Gastrocnemius medialis (tissue), 4 donors: ENCODE data around the gene OXCT1. TPM values are rescaled to one million over a fixed set of nuclear protein-coding genes. Genes with fewer than 3 reads are reported as not detected.

Experiments used
- ATAC-seq, 2 donors: fragments of 150-250 bp; one replicate each; pipeline ENCODE4 v1.9.1; 2016
- DNase-seq, 2 donors: peaks; one replicate each; pipeline ENCODE4 v3.0.0-alpha.2; 2019
- H3K27ac ChIP-seq, 4 donors: fragments of 200-600 bp; sonication (generic); 1 replicate in 1 of 4; 2 replicates in 3 of 4; pipeline ENCODE4 v1.5.1; 2016 to 2018; ENCODE audit warnings: mild to moderate bottlenecking in 2 of 4, moderate library complexity in 1 of 4
- H3K27me3 ChIP-seq, 3 donors: fragments of 200-600 bp; sonication (generic) in 2 of 3; 1 replicate in 1 of 3; 2 replicates in 2 of 3; pipeline versions ENCODE4 v1.5.1 to v1.6.0; 2016 to 2019; ENCODE audit warnings: mild to moderate bottlenecking in 1 of 3, moderate library complexity in 1 of 3
- H3K36me3 ChIP-seq, 2 donors: fragments of 200-600 bp; sonication (generic) in 1 of 2; one replicate each; pipeline ENCODE4 v1.5.1; 2017 to 2018
- H3K4me1 ChIP-seq, 2 donors: fragments of 200-600 bp; sonication (generic) in 1 of 2; one replicate each; pipeline ENCODE4 v1.5.1; 2016 to 2017; ENCODE audit warnings: mild to moderate bottlenecking in 2 of 2
- H3K4me3 ChIP-seq, 4 donors: fragments of 200-600 bp; sonication (generic) in 3 of 4; 1 replicate in 1 of 4; 2 replicates in 3 of 4; pipeline ENCODE4 v1.5.1; 2016 to 2019; ENCODE audit warnings: mild to moderate bottlenecking in 2 of 4
- H3K9me3 ChIP-seq, 3 donors: fragments of 200-600 bp; sonication (generic) in 2 of 3; 1 replicate in 1 of 3; 2 replicates in 2 of 3; pipeline ENCODE4 v1.5.1; 2016 to 2019
- POLR2A ChIP-seq, 2 donors: fragments of 450-650 bp; IDR thresholded peaks; one replicate each; pipeline ENCODE4 v1.6.1; 2017; ENCODE audit warnings: antibody characterized with exemption in 2 of 2, mild to moderate bottlenecking in 2 of 2, moderate library complexity in 2 of 2
- in situ Hi-C, 4 donors: fragments of 200-750 bp; cut with MboI; loops; one replicate each; pipeline versions ENCODE4 v1.15.0 to v1.8.0; 2017; ENCODE audit warnings: low sequenced_read_pairs in 4 of 4
- intact Hi-C: fragments of 100-400 bp; cut with DNase I; formaldehyde crosslinking; loops from one replicate; pipeline ENCODE4 v1.15.1; 2023; ENCODE audit warnings: low total_unique reads
- total RNA-seq, 4 donors: library from RNA; depleted of rRNA; stranded (reverse); fragments of >200 nt; gene quantifications; one replicate each; pipeline versions ENCODE4 v1.1.0 to v1.2.3, GENCODE V29; 2016
- TF ChIP-seq, protein P1 (sequence below), 5 experiments: fragments of 450-650 bp in 3 of 5; fragments of 200-600 bp in 2 of 5; sonication (generic) in 2 of 5; IDR thresholded peaks in 4 of 5; conservative IDR thresholded peaks in 1 of 5; 1 replicate in 4 of 5; 2 replicates in 1 of 5; pipeline ENCODE4 v1.5.1; 2016 to 2019; ENCODE audit warnings: antibody characterized with exemption in 5 of 5, mild to moderate bottlenecking in 3 of 5, moderate library complexity in 3 of 5

Gene OXCT1
- total RNA-seq, 4 donors from 2014 or later = 9.4 to 45.4 (median 20.5) TPM

DNA sequence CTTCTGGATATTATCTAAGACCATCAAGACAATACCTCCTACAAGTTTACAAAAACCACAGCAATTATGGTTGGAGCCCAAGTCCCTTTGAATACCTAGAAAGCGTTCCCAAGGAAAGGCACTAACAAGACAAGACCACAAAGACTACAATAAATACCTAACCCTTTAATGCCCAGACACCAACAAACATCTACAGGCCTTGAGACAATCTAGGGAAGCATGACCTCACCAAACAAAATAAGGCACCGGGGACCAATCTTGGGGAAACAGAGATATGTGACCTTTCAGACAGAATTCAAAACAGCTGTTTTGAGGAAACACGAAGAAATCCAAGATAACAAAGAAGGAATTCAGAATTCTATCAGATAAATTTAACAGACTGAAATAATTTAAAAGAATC, 37.8 kb downstream of the OXCT1 start:
- Histone ChIP-seq H3K9me3 (no peaks in the 10 kb centered on the region), H3K27me3 (no peaks in the 10 kb centered on the region), H3K27ac (no peak overlapping the region), H3K36me3 (peaks cover 0 to 21% of the 10 kb centered on the region in 2 donors), H3K4me3 (no peak overlapping the region), H3K4me1 (peaks cover 11 to 13% of the 10 kb centered on the region in 2 donors)
- in situ Hi-C loops (loop anchor here in 3 of 4 donors (10.0 to 25.0 kb wide), 2 partner anchors 558 to 920 kb away; partner anchors contain the start of gene C7 (in 3 of the 3)), intact Hi-C loops (no loop called here)
- no peak for DNase-seq
- TF ChIP-seq, protein P1, sequence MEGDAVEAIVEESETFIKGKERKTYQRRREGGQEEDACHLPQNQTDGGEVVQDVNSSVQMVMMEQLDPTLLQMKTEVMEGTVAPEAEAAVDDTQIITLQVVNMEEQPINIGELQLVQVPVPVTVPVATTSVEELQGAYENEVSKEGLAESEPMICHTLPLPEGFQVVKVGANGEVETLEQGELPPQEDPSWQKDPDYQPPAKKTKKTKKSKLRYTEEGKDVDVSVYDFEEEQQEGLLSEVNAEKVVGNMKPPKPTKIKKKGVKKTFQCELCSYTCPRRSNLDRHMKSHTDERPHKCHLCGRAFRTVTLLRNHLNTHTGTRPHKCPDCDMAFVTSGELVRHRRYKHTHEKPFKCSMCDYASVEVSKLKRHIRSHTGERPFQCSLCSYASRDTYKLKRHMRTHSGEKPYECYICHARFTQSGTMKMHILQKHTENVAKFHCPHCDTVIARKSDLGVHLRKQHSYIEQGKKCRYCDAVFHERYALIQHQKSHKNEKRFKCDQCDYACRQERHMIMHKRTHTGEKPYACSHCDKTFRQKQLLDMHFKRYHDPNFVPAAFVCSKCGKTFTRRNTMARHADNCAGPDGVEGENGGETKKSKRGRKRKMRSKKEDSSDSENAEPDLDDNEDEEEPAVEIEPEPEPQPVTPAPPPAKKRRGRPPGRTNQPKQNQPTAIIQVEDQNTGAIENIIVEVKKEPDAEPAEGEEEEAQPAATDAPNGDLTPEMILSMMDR (IDR thresholded peaks at IDR 0.05 in 4 of 5, conservative IDR thresholded peaks at IDR 0.05 in 1 of 5) = no peak
- no peak for TF ChIP-seq POLR2A (IDR thresholded peaks at IDR 0.05)
- ATAC-seq = no peak

DNA sequence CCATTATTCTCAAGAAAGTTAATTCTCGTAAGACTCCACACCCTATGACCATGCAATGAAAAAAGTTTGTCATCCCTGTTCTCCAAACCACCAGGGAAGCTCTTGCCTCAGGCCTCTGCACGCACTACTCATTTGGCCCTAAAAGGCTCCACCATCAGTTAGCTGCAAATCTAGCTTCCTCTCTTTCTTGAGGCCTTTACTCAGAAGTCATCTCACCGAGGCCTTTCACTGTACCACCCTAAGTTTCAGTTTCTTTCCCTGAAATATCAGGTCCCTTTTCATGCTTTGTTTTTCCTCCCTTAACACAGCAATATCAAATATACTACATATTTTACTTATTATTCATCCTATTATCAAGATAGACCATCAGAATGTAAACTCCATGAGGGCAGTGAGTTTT, 39.1 kb downstream of the OXCT1 start:
- DNase-seq (no peak), ATAC-seq (no peak)
- in situ Hi-C loops (loop anchor here in 3 of 4 donors (10.0 to 25.0 kb wide), 2 partner anchors 556 to 919 kb away; partner anchors contain the start of gene C7 (in 3 of the 3)), intact Hi-C loops (no loop called here)
- Histone ChIP-seq H3K9me3 (no peaks in the 10 kb centered on the region), H3K4me3 (no peak overlapping the region), H3K27ac (no peak overlapping the region), H3K4me1 (peaks cover 10 to 12% of the 10 kb centered on the region in 2 donors), H3K36me3 (peaks cover 0 to 21% of the 10 kb centered on the region in 2 donors), H3K27me3 (no peaks in the 10 kb centered on the region)
- TF ChIP-seq, protein P1 (IDR thresholded peaks at IDR 0.05 in 4 of 5, conservative IDR thresholded peaks at IDR 0.05 in 1 of 5) = no peak
- TF ChIP-seq POLR2A (IDR thresholded peaks at IDR 0.05) = no peak

GRCh38 chr5:41827792-41828191, 42.4 kb downstream of the OXCT1 start:
- Histone ChIP-seq H3K27me3 (no peaks in the 10 kb centered on the region), H3K27ac (no peak overlapping the region), H3K4me3 (no peak overlapping the region), H3K36me3 (peaks cover 0 to 13% of the 10 kb centered on the region in 2 donors), H3K9me3 (no peaks in the 10 kb centered on the region), H3K4me1 (no peaks in the 10 kb centered on the region)
- no peak for TF ChIP-seq POLR2A (IDR thresholded peaks at IDR 0.05)
- TF ChIP-seq, protein P1 (IDR thresholded peaks at IDR 0.05 in 4 of 5, conservative IDR thresholded peaks at IDR 0.05 in 1 of 5) = no peak
- DNase-seq (no peak), ATAC-seq (no peak)
- intact Hi-C loops = no loop called here
- in situ Hi-C loops = loop anchor here in 3 of 4 donors (25.0 kb wide), 1 partner anchor 915 kb away; the partner anchor contains the start of gene C7 (in 3 of the 3)

GRCh38 chr5:41822036-41822435, 48.2 kb downstream of the OXCT1 start:
- Histone ChIP-seq H3K9me3 (no peaks in the 10 kb centered on the region), H3K27ac (no peak overlapping the region), H3K36me3 (no peaks in the 10 kb centered on the region), H3K27me3 (no peaks in the 10 kb centered on the region), H3K4me1 (no peaks in the 10 kb centered on the region), H3K4me3 (no peak overlapping the region)
- DNase-seq (no peak), ATAC-seq (no peak)
- TF ChIP-seq, protein P1 (IDR thresholded peaks at IDR 0.05 in 4 of 5, conservative IDR thresholded peaks at IDR 0.05 in 1 of 5) = no peak
- no peak for TF ChIP-seq POLR2A (IDR thresholded peaks at IDR 0.05)
- intact Hi-C loops = no loop called here
- in situ Hi-C loops = no loop called here

DNA sequence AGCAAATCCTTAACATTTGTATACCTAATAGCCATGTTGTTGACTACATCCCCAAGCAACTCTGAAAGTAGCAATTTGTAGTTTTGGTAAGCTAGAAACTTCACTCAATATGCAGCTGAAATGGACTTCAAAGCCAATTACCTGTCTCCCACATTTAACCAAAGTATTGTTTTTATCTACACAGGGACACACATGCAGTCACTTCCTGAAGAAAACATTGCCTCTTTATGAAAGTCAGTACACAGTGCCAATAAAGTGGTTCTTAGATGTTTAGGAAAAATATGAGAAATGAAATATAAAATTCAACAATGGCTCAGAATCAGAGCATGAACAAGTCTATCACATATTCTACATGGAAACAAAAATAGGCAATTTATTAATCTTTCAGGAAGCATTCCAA, 49.2 kb downstream of the OXCT1 start:
- intact Hi-C loops = no loop called here
- Histone ChIP-seq H3K36me3 (no peaks in the 10 kb centered on the region), H3K4me3 (no peak overlapping the region), H3K4me1 (no peaks in the 10 kb centered on the region), H3K27me3 (no peaks in the 10 kb centered on the region), H3K9me3 (no peaks in the 10 kb centered on the region), H3K27ac (no peak overlapping the region)
- ATAC-seq (no peak), DNase-seq (no peak)
- in situ Hi-C loops = no loop called here
- TF ChIP-seq, protein P1 (IDR thresholded peaks at IDR 0.05 in 4 of 5, conservative IDR thresholded peaks at IDR 0.05 in 1 of 5) = no peak
- no peak for TF ChIP-seq POLR2A (IDR thresholded peaks at IDR 0.05)
